ENCODE measurements around the gene GABPB1.

GABPB1 gene

GRCh38 chr15:50244959-50245624 is 109.9 kb downstream of the GABPB1 start:
- DNase-seq (ENCODE audit: low spot score) (no peak), FAIRE-seq (no peak)

GRCh38 chr15:50244153-50244552 is 110.8 kb downstream of the GABPB1 start:
- FAIRE-seq, result no peak
- DNase-seq (ENCODE audit: low spot score), result no peak

- DNase-seq (ENCODE audit: low spot score) (no peak), FAIRE-seq (no peak)
These were observed 113.1 kb downstream of the GABPB1 start for GRCh38 chr15:50241684-50242450.

GRCh38 chr15:50238255-50238654 is 116.7 kb downstream of the GABPB1 start:
- no peak for DNase-seq (ENCODE audit: low spot score)
- FAIRE-seq, result no peak

GRCh38 chr15:50236433-50236832 is 118.6 kb downstream of the GABPB1 start:
- no peak for FAIRE-seq
- DNase-seq (ENCODE audit: low spot score), result no peak

GRCh38 chr15:50235794-50236193 is 119.2 kb downstream of the GABPB1 start:
- no peak for FAIRE-seq

GRCh38 chr15:50234764-50235163 is 120.2 kb downstream of the GABPB1 start:
- FAIRE-seq (no peak), DNase-seq (ENCODE audit: low spot score) (no peak)

More at GRCh38 chr15:50235794-50236193, 119.2 kb downstream of the GABPB1 start:
- DNase-seq (ENCODE audit: low spot score), result no peak

- FAIRE-seq (no peak), DNase-seq (ENCODE audit: low spot score) (no peak)
These were observed 121.7 kb downstream of the GABPB1 start for GRCh38 chr15:50233192-50233736.

- FAIRE-seq (no peak), DNase-seq (ENCODE audit: low spot score) (no peak)
These were observed 122.2 kb downstream of the GABPB1 start for GRCh38 chr15:50232791-50233190.

GRCh38 chr15:50231761-50232160 is 123.2 kb downstream of the GABPB1 start:
- no peak for FAIRE-seq
- no peak for DNase-seq (ENCODE audit: low spot score)

- DNase-seq (ENCODE audit: low spot score), result no peak
- FAIRE-seq, result no peak
These were observed 125.7 kb downstream of the GABPB1 start for GRCh38 chr15:50229336-50229735.

- DNase-seq (ENCODE audit: low spot score) (no peak), FAIRE-seq (no peak)
These were observed 126.1 kb downstream of the GABPB1 start for GRCh38 chr15:50228866-50229265.

GRCh38 chr15:50227076-50227475 is 127.9 kb downstream of the GABPB1 start:
- no peak for FAIRE-seq
- no peak for DNase-seq (ENCODE audit: low spot score)

GRCh38 chr15:50225938-50226337 is 129.1 kb downstream of the GABPB1 start:
- FAIRE-seq, result no peak
- DNase-seq (ENCODE audit: low spot score), result no peak
